ENCODE measurements around the gene SNX30. TPM values are rescaled to one million over a fixed set of nuclear protein-coding genes. Genes with fewer than 3 reads are reported as not detected.

SNX30 gene
- total RNA-seq, 2 experiments from 2014 or later, result 4.1 to 4.6 TPM

DNA sequence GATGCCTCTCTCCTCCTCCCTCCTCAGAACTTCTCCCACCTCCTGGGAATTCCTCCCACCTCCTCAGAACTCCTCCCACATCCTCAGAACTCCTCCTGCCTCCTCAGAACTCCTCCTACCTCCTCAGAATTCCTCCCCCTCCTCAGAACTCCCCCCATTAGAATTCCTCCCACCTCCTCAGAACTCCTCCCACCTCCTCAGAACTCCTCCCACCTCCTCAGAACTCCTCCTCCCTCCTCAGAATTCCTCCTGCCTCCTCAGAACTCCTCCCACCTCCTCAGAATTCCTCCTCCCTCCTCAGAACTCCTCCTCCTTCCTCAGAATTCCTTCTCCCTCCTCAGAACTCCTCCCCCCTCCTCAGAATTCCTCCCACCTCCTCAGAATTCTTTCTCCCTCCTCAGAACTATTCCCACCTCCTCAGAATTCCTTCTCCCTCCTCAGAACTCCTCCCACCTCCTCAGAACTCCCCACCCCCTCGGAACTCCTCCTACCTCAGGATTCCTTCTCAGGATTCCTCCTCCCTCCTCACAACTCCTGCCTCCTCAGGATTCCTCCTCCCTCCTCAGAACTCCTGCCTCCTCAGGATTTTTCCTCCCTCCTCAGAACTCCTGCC, 116.2 kb downstream of the SNX30 start:
- intact Hi-C loops (cut with micrococcal nuclease), result no loop called here
- Mint-ChIP-seq H3K4me3 (no peak overlapping the region), H3K36me3 (ENCODE audit: low read depth) (peaks cover 12% of the 10 kb centered on the region), H3K4me1 (ENCODE audit: low read depth) (peaks cover 29% of the 10 kb centered on the region), H3K27ac (no peak overlapping the region), H3K27me3 (ENCODE audit: low read depth) (no peaks in the 10 kb centered on the region), H3K9me3 (no peaks in the 10 kb centered on the region)
- CTCF ChIA-PET, result no interaction called here
- no peak for DNase-seq

DNA sequence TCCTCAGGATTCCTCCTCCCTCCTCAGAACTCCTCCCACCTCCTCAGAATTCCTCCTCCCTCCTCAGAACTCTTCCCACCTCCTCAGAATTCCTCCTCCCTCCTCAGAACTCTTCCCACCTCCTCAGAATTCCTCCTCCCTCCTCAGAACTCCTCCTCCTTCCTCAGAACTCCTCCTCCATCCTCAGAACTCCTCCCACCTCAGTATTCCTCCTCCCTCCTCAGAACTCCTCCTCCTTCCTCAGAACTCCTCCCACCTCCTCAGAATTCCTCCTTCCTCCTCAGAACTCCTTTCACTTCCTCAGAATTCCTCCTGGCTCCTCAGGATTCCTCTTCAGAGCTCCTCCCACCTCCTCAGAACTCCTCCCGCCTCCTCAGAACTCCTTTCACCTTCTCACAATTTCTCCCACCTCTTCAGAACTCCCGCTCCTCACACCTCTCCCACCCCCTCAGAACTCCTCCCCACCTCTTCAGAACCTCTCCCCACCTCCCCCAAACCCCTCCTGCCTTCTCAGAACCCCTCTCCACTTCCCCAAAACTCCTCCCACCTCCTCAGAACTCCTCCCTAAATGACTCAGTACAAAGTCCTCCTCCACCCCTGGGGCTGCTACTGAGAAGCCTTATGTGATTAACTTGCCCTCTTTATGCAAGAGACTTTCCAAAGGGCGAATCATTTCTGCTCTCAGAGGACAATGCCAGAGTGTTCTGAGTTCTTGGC, 116.9 kb downstream of the SNX30 start:
- no peaks in the 10 kb centered on the region for H3K9me3 Mint-ChIP-seq
- H3K4me1 Mint-ChIP-seq (ENCODE audit: low read depth), result peaks cover 29% of the 10 kb centered on the region
- H3K36me3 Mint-ChIP-seq (ENCODE audit: low read depth), result peaks cover 12% of the 10 kb centered on the region
- CTCF ChIA-PET, result interaction anchor here (1.3 kb wide), 1 partner anchor 36 kb away, joined by 3 read pairs; no protein-coding TSS in a partner anchor
- no peak overlapping the region for H3K4me3 Mint-ChIP-seq
- no peaks in the 10 kb centered on the region for H3K27me3 Mint-ChIP-seq (ENCODE audit: low read depth)
- peak; percentile 62 for DNase-seq
- intact Hi-C loops (cut with micrococcal nuclease), result no loop called here
- H3K27ac Mint-ChIP-seq, result peak overlapping the region; percentile 65

DNA sequence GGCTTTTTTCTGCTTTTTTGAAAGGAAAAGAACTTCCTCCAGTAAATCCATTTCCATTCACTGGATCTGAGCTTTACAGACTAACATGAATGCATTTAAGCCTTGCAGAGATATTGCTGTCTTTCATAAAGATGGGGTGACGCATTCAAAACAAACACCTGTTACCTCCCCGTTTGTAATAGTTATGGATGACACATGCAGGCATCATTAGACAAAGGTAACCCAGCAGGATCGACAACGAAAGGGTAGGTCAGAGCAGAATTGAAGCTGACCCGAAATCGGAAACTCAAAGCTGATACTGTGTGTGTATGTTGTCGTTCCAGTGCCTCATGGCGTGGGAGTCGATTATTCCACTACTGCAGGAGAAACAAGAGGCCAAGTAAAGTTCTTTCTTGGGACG, 117.9 kb downstream of the SNX30 start:
- no peak overlapping the region for H3K4me3 Mint-ChIP-seq
- intact Hi-C loops (cut with micrococcal nuclease), result no loop called here

GRCh38 chr9:112869041-112869529, 118.5 kb downstream of the SNX30 start:
- intact Hi-C loops (cut with micrococcal nuclease), result no loop called here
- H3K9me3 Mint-ChIP-seq, result no peaks in the 10 kb centered on the region
- no peaks in the 10 kb centered on the region for H3K27me3 Mint-ChIP-seq (ENCODE audit: low read depth)
- H3K4me1 Mint-ChIP-seq (ENCODE audit: low read depth), result peaks cover 14% of the 10 kb centered on the region
- no peak for DNase-seq
- no peak overlapping the region for H3K4me3 Mint-ChIP-seq
- no peak overlapping the region for H3K27ac Mint-ChIP-seq
- CTCF ChIA-PET, result interaction anchor here (0.5 to 1.3 kb wide), 3 partner anchors 34 to 225 kb away, joined by 3 to 4 read pairs (median 3); no protein-coding TSS in a partner anchor
- H3K36me3 Mint-ChIP-seq (ENCODE audit: low read depth), result peaks cover 12% of the 10 kb centered on the region

More for the DNA sequence above, 117.9 kb downstream of the SNX30 start:
- Mint-ChIP-seq H3K27ac (no peak overlapping the region), H3K36me3 (ENCODE audit: low read depth) (peaks cover 15% of the 10 kb centered on the region), H3K9me3 (no peaks in the 10 kb centered on the region), H3K27me3 (ENCODE audit: low read depth) (no peaks in the 10 kb centered on the region), H3K4me1 (ENCODE audit: low read depth) (peaks cover 20% of the 10 kb centered on the region)
- no peak for DNase-seq
- CTCF ChIA-PET, result interaction anchor here (1.3 kb wide), 1 partner anchor 35 kb away, joined by 3 read pairs; no protein-coding TSS in a partner anchor

DNA sequence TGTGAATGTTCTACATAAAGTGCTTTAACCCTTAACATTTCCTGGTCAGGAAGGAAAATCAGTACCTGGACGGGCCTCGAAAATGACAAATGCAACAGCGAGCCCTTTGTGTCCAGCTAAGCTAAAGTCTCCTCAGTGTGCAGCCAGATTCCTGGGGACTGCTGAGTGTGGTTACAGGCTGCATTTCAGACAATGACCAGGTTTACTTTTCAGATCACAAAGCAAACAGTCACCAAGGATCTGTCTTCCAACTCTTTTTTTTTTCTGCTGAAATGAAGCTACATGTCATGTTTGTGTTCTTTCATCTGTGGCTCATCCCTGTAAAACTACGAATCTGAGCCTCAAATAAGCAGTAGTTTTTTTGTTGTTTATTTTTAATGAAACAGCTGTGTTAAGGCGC, 119.4 kb downstream of the SNX30 start:
- Mint-ChIP-seq H3K9me3 (no peaks in the 10 kb centered on the region), H3K4me3 (no peak overlapping the region), H3K27ac (no peak overlapping the region), H3K4me1 (ENCODE audit: low read depth) (peaks cover 13% of the 10 kb centered on the region), H3K36me3 (ENCODE audit: low read depth) (peaks cover 12% of the 10 kb centered on the region), H3K27me3 (ENCODE audit: low read depth) (no peaks in the 10 kb centered on the region)
- intact Hi-C loops (cut with micrococcal nuclease), result no loop called here
- CTCF ChIA-PET, result interaction anchor here (0.5 kb wide), 2 partner anchors 122 to 225 kb away, joined by 3 read pairs; no protein-coding TSS in a partner anchor
- no peak for DNase-seq

DNA sequence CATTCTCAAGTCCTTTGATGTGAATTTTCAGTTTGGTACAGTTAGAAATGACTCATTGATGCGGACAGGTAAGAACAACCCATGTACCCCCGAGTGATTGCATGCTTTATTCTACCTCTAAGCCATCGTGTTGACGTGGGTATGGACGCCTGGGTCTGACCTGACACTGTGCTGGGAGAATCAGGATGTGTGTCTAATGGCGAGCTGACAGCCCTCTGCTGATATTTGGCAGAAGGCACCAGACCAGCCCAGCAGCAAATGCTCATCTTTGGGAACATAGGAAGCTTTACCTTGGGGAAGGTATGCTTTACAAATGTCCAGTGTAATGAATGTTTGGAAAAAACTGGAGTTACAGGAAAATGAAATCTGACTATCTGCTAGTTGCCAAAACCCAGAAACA, 120.0 kb downstream of the SNX30 start:
- no peaks in the 10 kb centered on the region for H3K9me3 Mint-ChIP-seq
- intact Hi-C loops (cut with micrococcal nuclease), result no loop called here
- H3K36me3 Mint-ChIP-seq (ENCODE audit: low read depth), result peaks cover 12% of the 10 kb centered on the region
- no peak overlapping the region for H3K4me3 Mint-ChIP-seq
- no peak overlapping the region for H3K27ac Mint-ChIP-seq
- DNase-seq, result no peak
- CTCF ChIA-PET, result no interaction called here
- no peaks in the 10 kb centered on the region for H3K27me3 Mint-ChIP-seq (ENCODE audit: low read depth)
- peaks cover 13% of the 10 kb centered on the region for H3K4me1 Mint-ChIP-seq (ENCODE audit: low read depth)

DNA sequence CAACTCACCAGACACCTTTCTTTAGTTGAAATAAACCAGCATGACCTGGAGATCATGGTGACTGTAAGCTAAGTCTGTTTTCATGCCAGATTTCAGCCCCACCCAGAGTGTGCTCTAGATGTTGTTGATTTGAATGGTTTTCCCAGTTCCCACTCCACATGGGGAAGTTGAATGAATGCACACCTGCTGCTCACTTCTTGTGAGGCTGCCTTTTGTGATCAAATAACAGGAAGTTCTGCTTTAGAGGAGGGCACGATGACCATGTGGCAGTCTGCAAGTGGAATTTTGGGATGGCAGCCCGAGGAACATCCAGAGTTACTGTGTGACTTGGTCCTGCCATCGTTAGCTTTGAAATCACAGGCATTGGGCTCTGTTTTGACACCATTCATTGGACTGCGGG, 121.5 kb downstream of the SNX30 start:
- Mint-ChIP-seq H3K36me3 (ENCODE audit: low read depth) (peaks cover 20% of the 10 kb centered on the region), H3K4me3 (no peak overlapping the region), H3K9me3 (no peaks in the 10 kb centered on the region), H3K4me1 (ENCODE audit: low read depth) (peaks cover 10% of the 10 kb centered on the region), H3K27me3 (ENCODE audit: low read depth) (no peaks in the 10 kb centered on the region), H3K27ac (no peak overlapping the region)
- intact Hi-C loops (cut with micrococcal nuclease), result no loop called here
- CTCF ChIA-PET, result no interaction called here
- no peak for DNase-seq

GRCh38 chr9:112873773-112874405, 123.3 kb downstream of the SNX30 start:
- DNase-seq, result no peak
- Mint-ChIP-seq H3K4me3 (no peak overlapping the region), H3K27me3 (ENCODE audit: low read depth) (no peaks in the 10 kb centered on the region), H3K27ac (no peak overlapping the region), H3K36me3 (ENCODE audit: low read depth) (peaks cover 10% of the 10 kb centered on the region), H3K9me3 (no peaks in the 10 kb centered on the region), H3K4me1 (ENCODE audit: low read depth) (no peaks in the 10 kb centered on the region)
- intact Hi-C loops (cut with micrococcal nuclease), result no loop called here
- CTCF ChIA-PET, result no interaction called here

DNA sequence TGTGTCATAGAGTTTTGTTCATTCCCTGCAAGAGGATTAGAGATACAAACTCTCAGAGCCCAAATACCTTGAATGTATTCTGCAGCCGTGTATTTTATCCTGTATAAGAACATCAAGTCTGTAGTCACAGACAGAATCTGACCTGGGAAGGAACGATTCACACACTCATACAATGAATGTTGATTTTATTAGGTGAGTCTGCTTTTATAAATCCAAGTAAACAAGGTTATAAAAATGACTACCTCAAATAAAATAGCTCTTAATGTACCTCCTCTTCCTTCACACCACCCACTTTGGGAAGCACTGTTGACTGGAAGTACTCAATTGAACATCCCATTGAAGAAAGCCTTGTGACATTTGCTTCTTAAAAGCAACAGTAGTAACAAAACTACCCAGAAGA, 128.2 kb downstream of the SNX30 start:
- Mint-ChIP-seq H3K27me3 (ENCODE audit: low read depth) (no peaks in the 10 kb centered on the region), H3K36me3 (ENCODE audit: low read depth) (peaks cover 7% of the 10 kb centered on the region), H3K27ac (no peak overlapping the region), H3K9me3 (no peaks in the 10 kb centered on the region), H3K4me3 (no peak overlapping the region), H3K4me1 (ENCODE audit: low read depth) (no peaks in the 10 kb centered on the region)
- no peak for DNase-seq
- CTCF ChIA-PET, result no interaction called here
- intact Hi-C loops (cut with micrococcal nuclease), result no loop called here

- intact Hi-C loops (cut with micrococcal nuclease), result no loop called here
- Mint-ChIP-seq H3K36me3 (ENCODE audit: low read depth) (peaks cover 7% of the 10 kb centered on the region), H3K4me1 (ENCODE audit: low read depth) (no peaks in the 10 kb centered on the region), H3K27me3 (ENCODE audit: low read depth) (no peaks in the 10 kb centered on the region), H3K27ac (no peak overlapping the region), H3K9me3 (no peaks in the 10 kb centered on the region), H3K4me3 (no peak overlapping the region)
- no peak for DNase-seq
- CTCF ChIA-PET, result no interaction called here
These were observed 130.1 kb downstream of the SNX30 start for GRCh38 chr9:112880650-112881049.

DNA sequence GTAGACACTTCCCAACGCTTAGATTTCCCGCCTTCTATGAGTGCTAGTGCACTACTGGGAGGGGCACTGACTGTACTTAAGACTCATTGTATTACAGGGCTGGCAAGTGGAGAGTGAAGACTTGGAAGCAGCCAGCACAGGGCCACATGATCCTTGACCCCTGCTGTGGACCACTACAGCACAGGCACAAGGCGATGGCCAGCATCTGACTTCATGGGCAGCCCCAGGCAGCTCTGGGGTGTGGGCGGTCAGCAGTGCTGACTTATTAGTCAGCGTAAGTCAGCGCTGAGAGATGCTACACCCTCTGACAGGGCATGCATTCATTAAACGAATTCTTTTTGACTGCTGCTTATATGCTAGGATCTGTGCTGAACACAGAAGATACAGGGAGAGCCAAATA, 130.8 kb downstream of the SNX30 start:
- no peaks in the 10 kb centered on the region for H3K4me1 Mint-ChIP-seq (ENCODE audit: low read depth)
- CTCF ChIA-PET, result interaction anchor here (0.8 to 0.9 kb wide), 2 partner anchors 16 to 17 kb away, joined by 3 read pairs; no protein-coding TSS in a partner anchor
- intact Hi-C loops (cut with micrococcal nuclease), result no loop called here
- no peaks in the 10 kb centered on the region for H3K9me3 Mint-ChIP-seq
- H3K27me3 Mint-ChIP-seq (ENCODE audit: low read depth), result no peaks in the 10 kb centered on the region
- peaks cover 3% of the 10 kb centered on the region for H3K36me3 Mint-ChIP-seq (ENCODE audit: low read depth)
- no peak overlapping the region for H3K4me3 Mint-ChIP-seq
- DNase-seq, result no peak
- H3K27ac Mint-ChIP-seq, result no peak overlapping the region

DNA sequence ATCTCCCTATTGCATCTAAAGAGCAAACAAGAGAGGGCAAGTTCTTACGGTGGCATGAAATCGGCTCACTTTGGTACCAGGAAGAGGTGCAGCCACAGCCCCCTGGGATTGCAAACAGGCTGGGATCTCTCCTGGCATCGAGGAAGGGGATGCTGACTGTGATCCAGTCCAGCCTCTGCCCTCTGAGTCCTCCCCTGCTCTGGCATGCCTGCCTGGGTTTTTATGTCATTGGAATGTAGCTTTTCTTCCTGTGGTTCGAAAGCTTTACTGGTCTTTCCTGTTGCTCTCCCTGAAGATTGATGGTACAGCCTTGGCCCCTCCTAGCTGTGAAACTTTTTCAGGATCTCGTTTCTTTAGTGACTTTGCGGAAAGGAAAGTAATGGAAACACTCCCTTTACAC, 133.5 kb downstream of the SNX30 start:
- CTCF ChIA-PET, result no interaction called here

More for the DNA sequence above, 133.5 kb downstream of the SNX30 start:
- intact Hi-C loops (cut with micrococcal nuclease), result no loop called here
- Mint-ChIP-seq H3K27ac (no peak overlapping the region), H3K36me3 (ENCODE audit: low read depth) (no peaks in the 10 kb centered on the region), H3K4me1 (ENCODE audit: low read depth) (no peaks in the 10 kb centered on the region), H3K27me3 (ENCODE audit: low read depth) (no peaks in the 10 kb centered on the region), H3K4me3 (no peak overlapping the region), H3K9me3 (no peaks in the 10 kb centered on the region)
- DNase-seq, result no peak
